ENCODE data around the gene L2HGDH. TPM values are rescaled to one million over a fixed set of nuclear protein-coding genes. Genes with fewer than 3 reads are reported as not detected.

The L2HGDH gene
- total RNA-seq, 2 experiments from 2014 or later, result 1.7 to 3.1 TPM

DNA sequence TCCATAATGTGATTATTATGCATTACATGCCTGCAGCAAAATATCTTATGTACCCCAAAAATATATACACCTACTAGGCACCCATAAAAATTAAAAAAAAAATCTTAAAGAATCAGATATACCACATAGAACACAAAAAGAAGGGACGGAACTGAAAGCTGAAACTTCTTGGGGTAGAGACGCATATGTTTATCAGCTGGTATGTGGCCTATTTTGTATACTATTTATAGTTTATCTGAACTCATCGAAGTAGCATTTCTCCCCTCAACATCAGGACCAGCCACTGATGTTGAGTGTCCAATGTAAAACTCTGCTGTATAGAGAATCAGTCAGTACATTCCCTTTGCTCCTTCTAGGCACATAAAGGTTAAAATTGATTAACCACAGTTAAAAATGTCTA is 57.8 kb downstream of the L2HGDH start:
- no peaks in the 10 kb centered on the region for H3K4me1 Mint-ChIP-seq (ENCODE audit: low read depth)
- TF ChIP-seq, protein P1, sequence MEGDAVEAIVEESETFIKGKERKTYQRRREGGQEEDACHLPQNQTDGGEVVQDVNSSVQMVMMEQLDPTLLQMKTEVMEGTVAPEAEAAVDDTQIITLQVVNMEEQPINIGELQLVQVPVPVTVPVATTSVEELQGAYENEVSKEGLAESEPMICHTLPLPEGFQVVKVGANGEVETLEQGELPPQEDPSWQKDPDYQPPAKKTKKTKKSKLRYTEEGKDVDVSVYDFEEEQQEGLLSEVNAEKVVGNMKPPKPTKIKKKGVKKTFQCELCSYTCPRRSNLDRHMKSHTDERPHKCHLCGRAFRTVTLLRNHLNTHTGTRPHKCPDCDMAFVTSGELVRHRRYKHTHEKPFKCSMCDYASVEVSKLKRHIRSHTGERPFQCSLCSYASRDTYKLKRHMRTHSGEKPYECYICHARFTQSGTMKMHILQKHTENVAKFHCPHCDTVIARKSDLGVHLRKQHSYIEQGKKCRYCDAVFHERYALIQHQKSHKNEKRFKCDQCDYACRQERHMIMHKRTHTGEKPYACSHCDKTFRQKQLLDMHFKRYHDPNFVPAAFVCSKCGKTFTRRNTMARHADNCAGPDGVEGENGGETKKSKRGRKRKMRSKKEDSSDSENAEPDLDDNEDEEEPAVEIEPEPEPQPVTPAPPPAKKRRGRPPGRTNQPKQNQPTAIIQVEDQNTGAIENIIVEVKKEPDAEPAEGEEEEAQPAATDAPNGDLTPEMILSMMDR (IDR thresholded peaks at IDR 0.05), result no peak
- no peak overlapping the region for H3K27ac ChIP-seq (ENCODE audit: low read depth in 1 of 2, low read length in 2 of 2)
- H3K4me3 ChIP-seq (ENCODE audit: low read length), result no peak overlapping the region
- H3K36me3 ChIP-seq (ENCODE audit: insufficient read depth, low read length), result no peaks in the 10 kb centered on the region
- no peak overlapping the region for H3K27ac Mint-ChIP-seq
- DNase-seq (no peak), ATAC-seq (ENCODE audit: poor library complexity) (no peak)
- no peaks in the 10 kb centered on the region for H3K4me1 ChIP-seq (ENCODE audit: insufficient read depth, low read length)
- ChIA-PET POLR2A (no interaction called here), CTCF (no interaction called here)
- H3K4me3 Mint-ChIP-seq, result no peak overlapping the region
- no peaks in the 10 kb centered on the region for H3K9me3 ChIP-seq (ENCODE audit: control insufficient read depth in 1 of 2, insufficient read depth in 1 of 2, low read length in 2 of 2)
- H3K27me3 ChIP-seq (ENCODE audit: control insufficient read depth in 1 of 2, insufficient read depth in 2 of 2, low read length in 2 of 2), result no peaks in the 10 kb centered on the region
- H3K27me3 Mint-ChIP-seq, result no peaks in the 10 kb centered on the region
- intact Hi-C loops (cut with DNase I, micrococcal nuclease), result no loop called here
- H3K9me3 Mint-ChIP-seq, result no peaks in the 10 kb centered on the region
- peaks cover 27% of the 10 kb centered on the region for H3K36me3 Mint-ChIP-seq (ENCODE audit: low read depth)

GRCh38 chr14:50249136-50249775 is 62.8 kb downstream of the L2HGDH start:
- DNase-seq (no peak), ATAC-seq (ENCODE audit: poor library complexity) (no peak)
- POLR2A ChIA-PET, result no interaction called here
- Mint-ChIP-seq H3K9me3 (no peaks in the 10 kb centered on the region), H3K4me1 (ENCODE audit: low read depth) (no peaks in the 10 kb centered on the region), H3K4me3 (no peak overlapping the region), H3K27ac (no peak overlapping the region), H3K27me3 (no peaks in the 10 kb centered on the region), H3K36me3 (ENCODE audit: low read depth) (peaks cover 30% of the 10 kb centered on the region)
- Histone ChIP-seq H3K4me3 (ENCODE audit: low read length) (no peak overlapping the region), H3K27me3 (ENCODE audit: control insufficient read depth in 1 of 2, insufficient read depth in 2 of 2, low read length in 2 of 2) (no peaks in the 10 kb centered on the region), H3K4me1 (ENCODE audit: insufficient read depth, low read length) (no peaks in the 10 kb centered on the region), H3K9me3 (ENCODE audit: control insufficient read depth in 1 of 2, insufficient read depth in 1 of 2, low read length in 2 of 2) (no peaks in the 10 kb centered on the region), H3K27ac (ENCODE audit: low read depth in 1 of 2, low read length in 2 of 2) (no peak overlapping the region), H3K36me3 (ENCODE audit: insufficient read depth, low read length) (no peaks in the 10 kb centered on the region)
- intact Hi-C loops (cut with DNase I, micrococcal nuclease), result no loop called here
- TF ChIP-seq, protein P1 (IDR thresholded peaks at IDR 0.05), result no peak
- CTCF ChIA-PET, result interaction anchor here (0.7 to 1.4 kb wide), 3 partner anchors 16 to 45 kb away, joined by 3 to 4 read pairs (median 4); no protein-coding TSS in a partner anchor

DNA sequence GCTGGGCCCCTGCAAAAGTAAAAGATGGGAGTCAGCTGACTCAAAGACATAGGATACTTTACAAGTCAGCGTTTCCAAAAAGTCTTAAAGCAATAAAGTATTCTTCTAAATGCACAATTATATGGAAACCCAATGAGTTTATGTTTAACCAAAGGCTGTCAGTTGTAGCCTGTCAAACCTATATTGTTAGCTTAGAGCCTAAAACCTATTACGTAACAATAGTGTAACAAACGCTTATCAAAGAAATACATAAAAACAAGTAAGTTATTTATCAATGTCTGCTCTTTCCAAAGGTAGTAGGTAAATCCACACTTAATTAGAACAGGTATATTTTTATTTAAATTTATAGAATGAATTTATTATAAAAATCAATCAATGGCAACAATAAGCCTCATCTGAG is 64.8 kb downstream of the L2HGDH start:
- no peak for ATAC-seq (ENCODE audit: poor library complexity)
- no peaks in the 10 kb centered on the region for H3K9me3 ChIP-seq (ENCODE audit: control insufficient read depth in 1 of 2, insufficient read depth in 1 of 2, low read length in 2 of 2)
- no peaks in the 10 kb centered on the region for H3K4me1 ChIP-seq (ENCODE audit: insufficient read depth, low read length)
- Mint-ChIP-seq H3K27ac (no peak overlapping the region), H3K27me3 (no peaks in the 10 kb centered on the region), H3K36me3 (ENCODE audit: low read depth) (peaks cover 15% of the 10 kb centered on the region), H3K4me3 (no peak overlapping the region), H3K4me1 (ENCODE audit: low read depth) (no peaks in the 10 kb centered on the region), H3K9me3 (no peaks in the 10 kb centered on the region)
- H3K36me3 ChIP-seq (ENCODE audit: insufficient read depth, low read length), result no peaks in the 10 kb centered on the region
- H3K4me3 ChIP-seq (ENCODE audit: low read length), result no peak overlapping the region
- TF ChIP-seq, protein P1 (IDR thresholded peaks at IDR 0.05), result no peak
- H3K27ac ChIP-seq (ENCODE audit: low read depth in 1 of 2, low read length in 2 of 2), result no peak overlapping the region
- ChIA-PET POLR2A (no interaction called here), CTCF (no interaction called here)
- no peak for DNase-seq
- intact Hi-C loops (cut with DNase I, micrococcal nuclease), result no loop called here
- no peaks in the 10 kb centered on the region for H3K27me3 ChIP-seq (ENCODE audit: control insufficient read depth in 1 of 2, insufficient read depth in 2 of 2, low read length in 2 of 2)
